RWPE2 (cell line): ENCODE data around the gene ASZ1.

Experiments used
- ATAC-seq: fragments of 200-7000 bp; cut with Tn5 transposase; 3 replicates; pipeline ENCODE4 v1.9.1; 2021; ENCODE audit warnings: low read depth
- DNase-seq: peaks from one replicate; pipeline ENCODE4 v3.0.0-alpha.2; 2020; ENCODE audit warnings: low spot score
- H3K27ac ChIP-seq: fragments of 450-650 bp; 2 replicates; pipeline ENCODE4 v1.5.1; 2017; ENCODE audit warnings: mild to moderate bottlenecking; ENCODE audit not compliant: poor library complexity, severe bottlenecking
- H3K27me3 ChIP-seq: fragments of 250-450 bp; sonication (Bioruptor Pico); 2 replicates; pipeline ENCODE4 v1.5.1; 2021; ENCODE audit warnings: mild to moderate bottlenecking, moderate library complexity; ENCODE audit not compliant: insufficient read depth, poor library complexity, severe bottlenecking
- H3K36me3 ChIP-seq: fragments of 250-450 bp; sonication (Bioruptor Pico); 2 replicates; pipeline ENCODE4 v1.5.1; 2020; ENCODE audit warnings: low read depth, mild to moderate bottlenecking, moderate library complexity
- H3K4me1 ChIP-seq: fragments of 250-450 bp; sonication (Bioruptor Pico); 2 replicates; pipeline ENCODE4 v1.5.1; 2021; ENCODE audit warnings: mild to moderate bottlenecking, moderate library complexity; ENCODE audit not compliant: insufficient read depth, poor library complexity, severe bottlenecking
- H3K4me3 ChIP-seq: fragments of 250-450 bp; sonication (Bioruptor Pico); 2 replicates; pipeline ENCODE4 v1.5.1; 2021; ENCODE audit warnings: mild to moderate bottlenecking, moderate library complexity; ENCODE audit not compliant: severe bottlenecking
- H3K9me3 ChIP-seq: fragments of 250-450 bp; sonication (Bioruptor Pico); 2 replicates; pipeline ENCODE4 v1.5.1; 2021; ENCODE audit warnings: mild to moderate bottlenecking, moderate library complexity; ENCODE audit not compliant: severe bottlenecking
- CTCF ChIP-seq: fragments of 450-650 bp; IDR thresholded peaks from one replicate; pipeline ENCODE4 v1.5.1; 2017; ENCODE audit warnings: mild to moderate bottlenecking, moderate library complexity; ENCODE audit not compliant: poor library complexity, severe bottlenecking

ASZ1 gene

GRCh38 chr7:117383483-117384189 is 43.7 kb downstream of the ASZ1 start:
- no peaks in the 10 kb centered on the region for H3K36me3 ChIP-seq
- no peaks in the 10 kb centered on the region for H3K4me1 ChIP-seq
- ATAC-seq (no peak), DNase-seq (no peak)
- H3K27me3 ChIP-seq: peaks cover 4% of the 10 kb centered on the region
- no peak for TF ChIP-seq CTCF
- H3K27ac ChIP-seq: no peak overlapping the region
- H3K4me3 ChIP-seq: no peak overlapping the region
- H3K9me3 ChIP-seq: no peaks in the 10 kb centered on the region

GRCh38 chr7:117383046-117383445 is 44.2 kb downstream of the ASZ1 start:
- Histone ChIP-seq H3K36me3 (no peaks in the 10 kb centered on the region), H3K27ac (no peak overlapping the region), H3K4me3 (no peak overlapping the region), H3K4me1 (no peaks in the 10 kb centered on the region), H3K27me3 (peaks cover 4% of the 10 kb centered on the region), H3K9me3 (no peaks in the 10 kb centered on the region)
- DNase-seq (no peak), ATAC-seq (no peak)
- no peak for TF ChIP-seq CTCF

- ATAC-seq (peak; percentile 56; the same call in 2 of the 3 replicates), DNase-seq (no peak)
- Histone ChIP-seq H3K27ac (no peak overlapping the region), H3K36me3 (no peaks in the 10 kb centered on the region), H3K9me3 (no peaks in the 10 kb centered on the region), H3K4me1 (no peaks in the 10 kb centered on the region), H3K4me3 (no peak overlapping the region), H3K27me3 (peaks cover 8% of the 10 kb centered on the region)
- TF ChIP-seq CTCF: no peak
Measured at GRCh38 chr7:117381362-117381761, 45.9 kb downstream of the ASZ1 start.

GRCh38 chr7:117375380-117375779 is 51.9 kb downstream of the ASZ1 start:
- DNase-seq (no peak), ATAC-seq (no peak)
- Histone ChIP-seq H3K9me3 (no peaks in the 10 kb centered on the region), H3K27ac (no peak overlapping the region), H3K36me3 (no peaks in the 10 kb centered on the region), H3K27me3 (peaks cover 7% of the 10 kb centered on the region), H3K4me1 (no peaks in the 10 kb centered on the region), H3K4me3 (no peak overlapping the region)
- peak; percentile 41 for TF ChIP-seq CTCF

- Histone ChIP-seq H3K27me3 (peaks cover 11% of the 10 kb centered on the region), H3K9me3 (no peaks in the 10 kb centered on the region), H3K4me1 (no peaks in the 10 kb centered on the region), H3K36me3 (no peaks in the 10 kb centered on the region), H3K4me3 (no peak overlapping the region), H3K27ac (no peak overlapping the region)
- no peak for ATAC-seq
- DNase-seq: no peak
- no peak for TF ChIP-seq CTCF
Measured at GRCh38 chr7:117372073-117372472, 55.2 kb downstream of the ASZ1 start.
